ENCODE measurements around the gene NIPAL4.

Gene NIPAL4

GRCh38 chr5:157486221-157486681, 26.2 kb downstream of the NIPAL4 start:
- DNase-seq (ENCODE audit: low read depth), result no peak

DNA sequence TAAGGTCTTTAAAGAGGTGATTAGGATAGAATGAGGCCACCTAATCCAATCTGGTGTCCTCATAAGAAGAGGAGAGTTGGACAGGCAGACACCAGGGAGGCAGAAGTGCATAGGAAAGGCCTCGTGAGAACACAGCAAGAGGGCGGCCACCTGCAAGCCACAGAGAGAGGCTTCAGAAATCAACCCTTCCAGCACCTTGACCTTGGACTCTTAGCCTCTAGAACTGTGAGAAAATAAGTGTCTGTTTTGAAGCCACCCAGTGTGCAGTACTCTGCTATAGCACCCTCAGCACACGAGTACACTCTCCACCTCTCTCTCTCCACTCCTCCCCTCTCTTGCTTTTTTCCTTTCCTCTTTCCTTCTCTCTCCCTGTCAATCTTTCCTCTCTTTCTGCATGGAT, 26.8 kb downstream of the NIPAL4 start:
- DNase-seq (ENCODE audit: low read depth), result no peak

GRCh38 chr5:157487358-157487757, 27.3 kb downstream of the NIPAL4 start:
- no peak for DNase-seq (ENCODE audit: low read depth)

DNA sequence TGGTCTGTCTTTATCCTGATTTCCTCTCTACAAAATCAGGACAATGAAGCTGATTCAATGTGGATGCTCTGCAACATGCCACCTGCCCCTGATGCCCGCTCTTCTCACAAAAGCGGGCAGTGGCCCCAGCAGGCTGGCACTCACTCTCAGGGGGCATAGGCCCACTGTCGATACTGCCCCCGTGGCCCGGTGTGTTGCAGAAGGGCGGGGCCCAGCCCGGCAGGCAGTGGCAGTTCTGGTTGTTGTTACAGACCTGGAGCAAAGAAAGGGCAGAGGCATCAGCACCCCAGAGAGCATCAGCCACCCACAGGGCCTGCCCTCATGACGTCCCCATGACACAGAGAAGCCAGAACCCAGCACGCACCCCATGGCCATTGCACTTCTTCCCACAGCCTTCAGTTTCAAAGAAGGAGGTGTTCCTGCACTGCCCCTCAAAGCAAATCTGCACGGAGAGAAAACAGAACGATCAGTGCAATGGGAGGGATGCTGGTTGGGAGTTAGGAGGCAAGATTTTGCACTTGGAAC, 31.5 kb downstream of the NIPAL4 start:
- no peak for DNase-seq (ENCODE audit: low read depth)

GRCh38 chr5:157492886-157493285, 32.9 kb downstream of the NIPAL4 start:
- DNase-seq (ENCODE audit: low read depth), result no peak

DNA sequence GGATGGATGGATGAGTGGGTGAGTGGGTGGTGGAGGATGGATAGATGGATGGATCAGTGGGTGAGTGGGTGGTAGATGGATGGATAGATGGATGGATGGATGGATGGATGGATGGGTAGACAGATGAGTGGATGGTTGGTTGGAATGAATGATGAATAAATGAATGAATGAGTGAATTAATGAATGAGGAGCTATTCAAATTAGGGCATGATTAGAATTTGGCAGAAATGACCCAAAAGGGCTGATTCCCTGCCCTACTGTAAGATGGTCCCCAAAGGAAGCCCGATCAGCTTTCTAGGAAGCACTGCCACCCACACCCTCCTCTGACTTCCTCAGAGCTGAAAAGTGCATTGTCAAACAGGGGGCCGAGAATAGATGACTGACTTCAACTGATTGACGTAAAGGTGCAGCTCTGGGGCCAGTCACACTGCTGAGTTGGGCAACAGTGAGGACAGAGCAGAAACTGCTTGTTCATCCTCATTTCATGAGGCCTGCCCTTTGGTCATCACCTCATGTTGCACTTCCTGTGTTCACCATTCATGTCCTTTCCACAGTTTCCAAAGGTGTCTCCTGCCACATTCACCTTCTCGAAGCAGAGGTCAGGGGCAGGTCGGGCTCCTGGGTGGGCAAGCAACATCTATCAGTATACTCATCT, 34.3 kb downstream of the NIPAL4 start:
- no peak for DNase-seq (ENCODE audit: low read depth)

DNA sequence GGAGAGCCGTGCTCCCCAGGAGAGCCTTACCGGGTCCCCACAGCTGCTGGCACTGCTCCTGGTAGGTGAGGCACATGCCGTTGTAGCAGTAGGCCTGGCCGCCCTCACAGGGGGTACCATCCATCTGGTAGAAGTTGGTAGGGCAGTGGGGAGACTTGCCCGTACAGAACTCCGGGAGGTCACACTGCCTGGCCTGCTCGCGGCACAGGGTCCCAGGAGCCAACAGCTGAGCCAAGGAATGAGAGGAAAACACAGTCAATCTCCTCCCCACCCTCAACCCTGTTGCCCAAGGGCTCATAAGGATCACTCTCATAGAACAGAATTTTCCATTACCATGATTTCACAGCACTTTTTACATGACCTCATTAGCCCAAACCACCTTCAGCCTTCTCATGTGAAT, 36.9 kb downstream of the NIPAL4 start:
- no peak for DNase-seq (ENCODE audit: low read depth)

GRCh38 chr5:157497875-157498611, 38.0 kb downstream of the NIPAL4 start:
- DNase-seq (ENCODE audit: low read depth), result no peak

- no peak for DNase-seq (ENCODE audit: low read depth)
These were observed 42.2 kb downstream of the NIPAL4 start for GRCh38 chr5:157502143-157502647.

GRCh38 chr5:157504053-157504452, 44.0 kb downstream of the NIPAL4 start:
- no peak for DNase-seq (ENCODE audit: low read depth)

DNA sequence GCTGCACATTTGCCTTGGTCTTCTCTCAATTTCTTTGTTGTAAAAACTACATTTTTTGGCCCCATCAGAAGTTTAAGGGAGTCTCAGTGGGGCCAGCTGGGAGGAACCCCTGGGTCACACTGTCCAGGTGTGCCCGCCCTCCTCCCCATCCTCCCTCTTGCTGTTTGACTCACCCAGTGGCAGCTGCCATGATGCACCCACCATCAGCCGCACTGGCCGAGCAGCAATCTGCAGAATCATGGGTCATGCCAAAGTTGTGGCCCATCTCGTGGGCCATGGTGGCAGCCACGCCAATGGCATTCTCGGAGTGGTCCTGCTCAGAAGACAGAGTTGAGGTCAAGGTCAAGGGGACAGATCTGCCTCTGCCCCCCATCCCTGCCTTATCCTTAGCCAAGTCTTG, 45.5 kb downstream of the NIPAL4 start:
- DNase-seq (ENCODE audit: low read depth), result no peak

DNA sequence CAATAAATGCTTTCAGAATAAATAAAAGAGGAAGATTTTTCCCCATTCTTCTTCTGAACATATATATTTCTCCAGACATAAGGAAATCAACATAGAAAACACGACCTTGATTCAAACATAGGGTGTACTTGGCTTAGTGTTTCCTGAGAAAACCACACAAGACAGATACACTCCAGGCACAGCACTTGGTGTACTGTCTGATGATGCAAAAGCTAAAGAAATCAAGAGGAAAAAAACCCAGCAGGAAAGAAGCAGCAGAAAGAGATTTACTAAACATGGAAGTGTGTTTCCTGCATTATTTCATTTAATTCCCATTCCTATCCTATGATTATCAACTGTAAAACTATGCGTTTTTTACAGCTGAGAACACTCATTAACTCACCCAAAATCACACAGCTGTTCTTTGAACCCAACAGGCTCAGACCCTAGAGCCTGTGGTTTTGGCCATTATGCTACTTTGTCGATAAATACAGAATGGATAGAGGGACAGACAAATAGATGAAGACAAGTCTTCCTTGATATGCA, 46.1 kb downstream of the NIPAL4 start:
- DNase-seq (ENCODE audit: low read depth), result no peak

- no peak for DNase-seq (ENCODE audit: low read depth)
These were observed 47.2 kb downstream of the NIPAL4 start for GRCh38 chr5:157506981-157507780.

- DNase-seq (ENCODE audit: low read depth), result no peak
These were observed 49.1 kb downstream of the NIPAL4 start for GRCh38 chr5:157509093-157509492.

DNA sequence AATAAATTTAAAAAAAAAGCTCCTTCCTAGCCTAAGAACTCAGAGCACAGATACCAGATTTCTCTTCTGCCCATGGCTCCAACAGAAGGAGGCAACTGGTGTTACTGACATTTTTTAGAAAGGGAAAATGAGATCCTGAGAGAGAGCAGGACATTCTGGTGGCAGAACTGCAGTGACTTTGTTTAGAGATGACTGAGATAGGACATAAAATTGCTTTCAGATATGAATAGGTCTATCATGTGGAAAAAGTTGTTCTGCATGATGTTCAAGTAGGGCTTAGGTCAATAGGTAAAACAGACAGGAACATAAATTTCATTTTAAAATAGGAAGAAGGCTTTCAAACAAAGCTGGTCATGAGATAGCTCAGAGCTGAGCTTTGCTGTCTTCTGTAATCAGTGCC, 49.6 kb downstream of the NIPAL4 start:
- DNase-seq (ENCODE audit: low read depth), result no peak

GRCh38 chr5:157510682-157511081, 50.7 kb downstream of the NIPAL4 start:
- no peak for DNase-seq (ENCODE audit: low read depth)

GRCh38 chr5:157511651-157512644, 51.9 kb downstream of the NIPAL4 start:
- DNase-seq (ENCODE audit: low read depth), result no peak

GRCh38 chr5:157513182-157513581, 53.2 kb downstream of the NIPAL4 start:
- DNase-seq (ENCODE audit: low read depth), result no peak

- DNase-seq (ENCODE audit: low read depth), result no peak
These were observed 55.0 kb downstream of the NIPAL4 start for GRCh38 chr5:157514974-157515373.

DNA sequence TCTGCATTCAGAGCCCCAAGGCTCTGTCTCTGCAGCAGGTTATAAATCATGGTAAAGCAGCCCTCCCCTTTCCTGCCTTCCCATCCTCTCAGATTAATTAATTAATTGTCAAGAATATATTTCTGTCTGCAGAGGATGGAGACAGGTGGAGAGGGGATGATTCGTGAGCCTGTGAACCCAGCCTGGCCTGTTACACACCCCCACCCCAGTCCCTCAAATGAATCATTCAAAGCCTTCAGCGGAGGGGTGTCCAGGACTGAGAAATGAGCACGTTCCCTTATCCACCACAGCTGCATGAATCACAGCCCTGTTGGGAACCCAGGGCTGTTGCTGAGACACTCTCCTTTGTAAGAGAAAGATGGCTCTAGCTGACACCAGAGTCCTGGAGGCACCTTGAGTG, 56.0 kb downstream of the NIPAL4 start:
- no peak for DNase-seq (ENCODE audit: low read depth)
